GM23338 (cell line): ENCODE results near the gene CSF1R. TPM values are rescaled to one million over a fixed set of nuclear protein-coding genes. Genes with fewer than 3 reads are reported as not detected.

Experiments used
- ATAC-seq: fragments of 200-7000 bp; cut with Tn5 transposase; 3 replicates; pipeline ENCODE4 v1.9.1; 2020
- DNase-seq: peaks from one replicate; pipeline ENCODE4 v3.0.0-alpha.2; 2015; ENCODE audit warnings: low spot score
- H2AFZ ChIP-seq: fragments of 200-600 bp; sonication (generic); 2 replicates; pipeline ENCODE4 v1.8.0; 2016; ENCODE audit warnings: antibody characterized with exemption, mild to moderate bottlenecking, moderate library complexity
- H3F3A ChIP-seq: fragments of 200-600 bp; sonication (generic); replicated peaks from 2 replicates; pipeline ENCODE4 v1.8.0; 2017; ENCODE audit warnings: antibody characterized with exemption, mixed run types, low read depth
- H3K27ac ChIP-seq: fragments of 200-600 bp; sonication (generic); 2 replicates; pipeline ENCODE4 v1.6.1; 2016; ENCODE audit warnings: low read depth
- H3K27me3 ChIP-seq: fragments of 200-600 bp; sonication (generic); 2 replicates; pipeline ENCODE4 v1.8.0; 2016; ENCODE audit warnings: mild to moderate bottlenecking, mixed run types, moderate library complexity; ENCODE audit not compliant: insufficient read depth
- H3K36me3 ChIP-seq: fragments of 200-600 bp; sonication (generic); 2 replicates; pipeline ENCODE4 v1.8.0; 2016; ENCODE audit warnings: mild to moderate bottlenecking; ENCODE audit not compliant: insufficient read depth
- H3K4me1 ChIP-seq: fragments of 200-600 bp; sonication (generic); 2 replicates; pipeline ENCODE4 v1.8.0; 2016; ENCODE audit warnings: mild to moderate bottlenecking, moderate library complexity; ENCODE audit not compliant: insufficient read depth
- H3K4me2 ChIP-seq: fragments of 200-600 bp; sonication (generic); 2 replicates; pipeline ENCODE4 v1.7.1; 2017; ENCODE audit warnings: mixed run types
- H3K4me3 ChIP-seq: fragments of 200-600 bp; sonication (generic); 2 replicates; pipeline ENCODE4 v1.6.1; 2016; ENCODE audit warnings: mixed run types
- H3K79me2 ChIP-seq: fragments of 200-600 bp; sonication (generic); replicated peaks from 2 replicates; pipeline ENCODE4 v1.8.0; 2017; ENCODE audit warnings: mild to moderate bottlenecking; ENCODE audit not compliant: insufficient read depth
- H3K9me2 ChIP-seq: fragments of 200-600 bp; sonication (generic); 2 replicates; pipeline ENCODE4 v1.8.0; 2017; ENCODE audit not compliant: insufficient read depth
- H4K20me1 ChIP-seq: fragments of 200-600 bp; sonication (generic); replicated peaks from 2 replicates; pipeline ENCODE4 v1.8.0; 2017; ENCODE audit warnings: mild to moderate bottlenecking; ENCODE audit not compliant: insufficient read depth
- H3K27ac Mint-ChIP-seq: 2 replicates; pipeline ENCODE4 v1.8.0; 2020; ENCODE audit warnings: inconsistent platforms, mild to moderate bottlenecking, moderate library complexity, mixed read lengths
- H3K27me3 Mint-ChIP-seq: 3 replicates; pipeline ENCODE4 v1.8.0; 2022; ENCODE audit warnings: low read depth, mild to moderate bottlenecking, moderate library complexity, mixed read lengths, inconsistent platforms; ENCODE audit not compliant: insufficient read depth, poor library complexity
- H3K36me3 Mint-ChIP-seq: 3 replicates; pipeline ENCODE4 v1.8.0; 2021; ENCODE audit warnings: low read depth, mild to moderate bottlenecking, inconsistent platforms, moderate library complexity, mixed read lengths
- H3K4me1 Mint-ChIP-seq: 3 replicates; pipeline ENCODE4 v1.8.0; 2020; ENCODE audit warnings: mild to moderate bottlenecking, inconsistent platforms, mixed read lengths
- H3K4me3 Mint-ChIP-seq: 3 replicates; pipeline ENCODE4 v1.8.0; 2021; ENCODE audit warnings: moderate library complexity, mild to moderate bottlenecking, inconsistent platforms, mixed read lengths
- H3K9me3 Mint-ChIP-seq: 3 replicates; pipeline ENCODE4 v1.8.0; 2020; ENCODE audit warnings: moderate library complexity, mild to moderate bottlenecking, inconsistent platforms, mixed read lengths
- CREB1 ChIP-seq: fragments of 250-450 bp; sonication (Bioruptor Pico); IDR thresholded peaks from 2 replicates; pipeline ENCODE4 v1.5.0; 2020; ENCODE audit warnings: low read depth, mild to moderate bottlenecking, moderate library complexity
- JUNB ChIP-seq: IDR thresholded peaks from one replicate; pipeline ENCODE4 v1.6.1; 2016; ENCODE audit warnings: antibody characterized with exemption; ENCODE audit not compliant: unreplicated experiment
- POLR2AphosphoS5 ChIP-seq: IDR thresholded peaks from 2 replicates; pipeline ENCODE4 v1.6.1; 2016; ENCODE audit warnings: antibody characterized with exemption, low read depth
- STAT1 ChIP-seq: IDR thresholded peaks from one replicate; pipeline ENCODE4 v1.6.1; 2016; ENCODE audit warnings: antibody characterized with exemption; ENCODE audit not compliant: unreplicated experiment
- ZNF114 ChIP-seq: fragments of 250-450 bp; sonication (Bioruptor Pico); IDR thresholded peaks from 2 replicates; pipeline ENCODE4 v1.5.0; 2020; ENCODE audit warnings: mild to moderate bottlenecking, moderate library complexity
- ZNF331 ChIP-seq: fragments of 250-450 bp; sonication (Bioruptor Pico); IDR thresholded peaks from 2 replicates; pipeline ENCODE4 v1.5.0; 2020; ENCODE audit warnings: low read depth, mild to moderate bottlenecking, moderate library complexity
- polyA plus RNA-seq: library from polyadenylated mRNA; unstranded; fragments of >200 nt; fragmentation: Nextera tagmentation; extraction: Ambion mirVana; gene quantifications from 2 replicates; pipeline ENCODE4 v1.2.1, GENCODE V29; 2016
- total RNA-seq: library from RNA; depleted of rRNA; stranded (reverse); fragments of >200 nt; shearing (Covaris generic); gene quantifications from 2 replicates; pipeline ENCODE4 v1.2.3, GENCODE V29; 2014
- TF ChIP-seq, protein P1 (sequence below), 2 experiments: fragments of 200-600 bp in 1 of 2; sonication (generic) in 1 of 2; conservative IDR thresholded peaks; 2 replicates each; pipeline versions ENCODE4 v1.5.1 to v1.6.1; 2016 to 2017; ENCODE audit warnings: antibody characterized with exemption in 2 of 2, low read depth in 2 of 2, mild to moderate bottlenecking in 2 of 2, moderate library complexity in 1 of 2
- TF ChIP-seq, protein P2 (sequence below): IDR thresholded peaks from one replicate; pipeline ENCODE4 v1.6.1; 2018; ENCODE audit warnings: antibody characterized with exemption; ENCODE audit not compliant: unreplicated experiment
- TF ChIP-seq, protein P3 (sequence below): fragments of 250-450 bp; sonication (Bioruptor Pico); IDR thresholded peaks from 2 replicates; pipeline ENCODE4 v1.5.0; 2020; ENCODE audit warnings: mild to moderate bottlenecking, moderate library complexity

Gene CSF1R
- total and polyA plus RNA-seq, 2 experiments from 2014 or later, result 0.21 TPM; not detected in 1

GRCh38 chr5:150103678-150104549 lies 17.6 kb upstream of the CSF1R start:
- Mint-ChIP-seq H3K27me3 (peaks cover 8% of the 10 kb centered on the region), H3K4me3 (no peak overlapping the region), H3K4me1 (no peaks in the 10 kb centered on the region), H3K27ac (no peak overlapping the region), H3K36me3 (no peaks in the 10 kb centered on the region), H3K9me3 (no peaks in the 10 kb centered on the region)
- H4K20me1 ChIP-seq, result no peaks in the 10 kb centered on the region
- no peak overlapping the region for H2AFZ ChIP-seq
- DNase-seq (no peak), ATAC-seq (no peak)
- H3K27ac ChIP-seq, result no peak overlapping the region
- no peak overlapping the region for H3K4me2 ChIP-seq
- no peaks in the 10 kb centered on the region for H3K4me1 ChIP-seq
- H3K4me3 ChIP-seq, result no peak overlapping the region
- H3K27me3 ChIP-seq, result no peaks in the 10 kb centered on the region
- no peaks in the 10 kb centered on the region for H3K79me2 ChIP-seq
- TF ChIP-seq, protein P1, sequence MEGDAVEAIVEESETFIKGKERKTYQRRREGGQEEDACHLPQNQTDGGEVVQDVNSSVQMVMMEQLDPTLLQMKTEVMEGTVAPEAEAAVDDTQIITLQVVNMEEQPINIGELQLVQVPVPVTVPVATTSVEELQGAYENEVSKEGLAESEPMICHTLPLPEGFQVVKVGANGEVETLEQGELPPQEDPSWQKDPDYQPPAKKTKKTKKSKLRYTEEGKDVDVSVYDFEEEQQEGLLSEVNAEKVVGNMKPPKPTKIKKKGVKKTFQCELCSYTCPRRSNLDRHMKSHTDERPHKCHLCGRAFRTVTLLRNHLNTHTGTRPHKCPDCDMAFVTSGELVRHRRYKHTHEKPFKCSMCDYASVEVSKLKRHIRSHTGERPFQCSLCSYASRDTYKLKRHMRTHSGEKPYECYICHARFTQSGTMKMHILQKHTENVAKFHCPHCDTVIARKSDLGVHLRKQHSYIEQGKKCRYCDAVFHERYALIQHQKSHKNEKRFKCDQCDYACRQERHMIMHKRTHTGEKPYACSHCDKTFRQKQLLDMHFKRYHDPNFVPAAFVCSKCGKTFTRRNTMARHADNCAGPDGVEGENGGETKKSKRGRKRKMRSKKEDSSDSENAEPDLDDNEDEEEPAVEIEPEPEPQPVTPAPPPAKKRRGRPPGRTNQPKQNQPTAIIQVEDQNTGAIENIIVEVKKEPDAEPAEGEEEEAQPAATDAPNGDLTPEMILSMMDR (conservative IDR thresholded peaks at IDR 0.05; ENCODE audit: low read depth in 2 of 2), result no peak
- TF ChIP-seq POLR2AphosphoS5 (no peak), JUNB (no peak), ZNF331 (CRISPR knock-in tag) (no peak), ZNF114 (CRISPR knock-in tag) (no peak), STAT1 (no peak), CREB1 (CRISPR knock-in tag) (no peak)
- TF ChIP-seq, protein P2, sequence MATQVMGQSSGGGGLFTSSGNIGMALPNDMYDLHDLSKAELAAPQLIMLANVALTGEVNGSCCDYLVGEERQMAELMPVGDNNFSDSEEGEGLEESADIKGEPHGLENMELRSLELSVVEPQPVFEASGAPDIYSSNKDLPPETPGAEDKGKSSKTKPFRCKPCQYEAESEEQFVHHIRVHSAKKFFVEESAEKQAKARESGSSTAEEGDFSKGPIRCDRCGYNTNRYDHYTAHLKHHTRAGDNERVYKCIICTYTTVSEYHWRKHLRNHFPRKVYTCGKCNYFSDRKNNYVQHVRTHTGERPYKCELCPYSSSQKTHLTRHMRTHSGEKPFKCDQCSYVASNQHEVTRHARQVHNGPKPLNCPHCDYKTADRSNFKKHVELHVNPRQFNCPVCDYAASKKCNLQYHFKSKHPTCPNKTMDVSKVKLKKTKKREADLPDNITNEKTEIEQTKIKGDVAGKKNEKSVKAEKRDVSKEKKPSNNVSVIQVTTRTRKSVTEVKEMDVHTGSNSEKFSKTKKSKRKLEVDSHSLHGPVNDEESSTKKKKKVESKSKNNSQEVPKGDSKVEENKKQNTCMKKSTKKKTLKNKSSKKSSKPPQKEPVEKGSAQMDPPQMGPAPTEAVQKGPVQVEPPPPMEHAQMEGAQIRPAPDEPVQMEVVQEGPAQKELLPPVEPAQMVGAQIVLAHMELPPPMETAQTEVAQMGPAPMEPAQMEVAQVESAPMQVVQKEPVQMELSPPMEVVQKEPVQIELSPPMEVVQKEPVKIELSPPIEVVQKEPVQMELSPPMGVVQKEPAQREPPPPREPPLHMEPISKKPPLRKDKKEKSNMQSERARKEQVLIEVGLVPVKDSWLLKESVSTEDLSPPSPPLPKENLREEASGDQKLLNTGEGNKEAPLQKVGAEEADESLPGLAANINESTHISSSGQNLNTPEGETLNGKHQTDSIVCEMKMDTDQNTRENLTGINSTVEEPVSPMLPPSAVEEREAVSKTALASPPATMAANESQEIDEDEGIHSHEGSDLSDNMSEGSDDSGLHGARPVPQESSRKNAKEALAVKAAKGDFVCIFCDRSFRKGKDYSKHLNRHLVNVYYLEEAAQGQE, result no peak
- TF ChIP-seq, protein P3, sequence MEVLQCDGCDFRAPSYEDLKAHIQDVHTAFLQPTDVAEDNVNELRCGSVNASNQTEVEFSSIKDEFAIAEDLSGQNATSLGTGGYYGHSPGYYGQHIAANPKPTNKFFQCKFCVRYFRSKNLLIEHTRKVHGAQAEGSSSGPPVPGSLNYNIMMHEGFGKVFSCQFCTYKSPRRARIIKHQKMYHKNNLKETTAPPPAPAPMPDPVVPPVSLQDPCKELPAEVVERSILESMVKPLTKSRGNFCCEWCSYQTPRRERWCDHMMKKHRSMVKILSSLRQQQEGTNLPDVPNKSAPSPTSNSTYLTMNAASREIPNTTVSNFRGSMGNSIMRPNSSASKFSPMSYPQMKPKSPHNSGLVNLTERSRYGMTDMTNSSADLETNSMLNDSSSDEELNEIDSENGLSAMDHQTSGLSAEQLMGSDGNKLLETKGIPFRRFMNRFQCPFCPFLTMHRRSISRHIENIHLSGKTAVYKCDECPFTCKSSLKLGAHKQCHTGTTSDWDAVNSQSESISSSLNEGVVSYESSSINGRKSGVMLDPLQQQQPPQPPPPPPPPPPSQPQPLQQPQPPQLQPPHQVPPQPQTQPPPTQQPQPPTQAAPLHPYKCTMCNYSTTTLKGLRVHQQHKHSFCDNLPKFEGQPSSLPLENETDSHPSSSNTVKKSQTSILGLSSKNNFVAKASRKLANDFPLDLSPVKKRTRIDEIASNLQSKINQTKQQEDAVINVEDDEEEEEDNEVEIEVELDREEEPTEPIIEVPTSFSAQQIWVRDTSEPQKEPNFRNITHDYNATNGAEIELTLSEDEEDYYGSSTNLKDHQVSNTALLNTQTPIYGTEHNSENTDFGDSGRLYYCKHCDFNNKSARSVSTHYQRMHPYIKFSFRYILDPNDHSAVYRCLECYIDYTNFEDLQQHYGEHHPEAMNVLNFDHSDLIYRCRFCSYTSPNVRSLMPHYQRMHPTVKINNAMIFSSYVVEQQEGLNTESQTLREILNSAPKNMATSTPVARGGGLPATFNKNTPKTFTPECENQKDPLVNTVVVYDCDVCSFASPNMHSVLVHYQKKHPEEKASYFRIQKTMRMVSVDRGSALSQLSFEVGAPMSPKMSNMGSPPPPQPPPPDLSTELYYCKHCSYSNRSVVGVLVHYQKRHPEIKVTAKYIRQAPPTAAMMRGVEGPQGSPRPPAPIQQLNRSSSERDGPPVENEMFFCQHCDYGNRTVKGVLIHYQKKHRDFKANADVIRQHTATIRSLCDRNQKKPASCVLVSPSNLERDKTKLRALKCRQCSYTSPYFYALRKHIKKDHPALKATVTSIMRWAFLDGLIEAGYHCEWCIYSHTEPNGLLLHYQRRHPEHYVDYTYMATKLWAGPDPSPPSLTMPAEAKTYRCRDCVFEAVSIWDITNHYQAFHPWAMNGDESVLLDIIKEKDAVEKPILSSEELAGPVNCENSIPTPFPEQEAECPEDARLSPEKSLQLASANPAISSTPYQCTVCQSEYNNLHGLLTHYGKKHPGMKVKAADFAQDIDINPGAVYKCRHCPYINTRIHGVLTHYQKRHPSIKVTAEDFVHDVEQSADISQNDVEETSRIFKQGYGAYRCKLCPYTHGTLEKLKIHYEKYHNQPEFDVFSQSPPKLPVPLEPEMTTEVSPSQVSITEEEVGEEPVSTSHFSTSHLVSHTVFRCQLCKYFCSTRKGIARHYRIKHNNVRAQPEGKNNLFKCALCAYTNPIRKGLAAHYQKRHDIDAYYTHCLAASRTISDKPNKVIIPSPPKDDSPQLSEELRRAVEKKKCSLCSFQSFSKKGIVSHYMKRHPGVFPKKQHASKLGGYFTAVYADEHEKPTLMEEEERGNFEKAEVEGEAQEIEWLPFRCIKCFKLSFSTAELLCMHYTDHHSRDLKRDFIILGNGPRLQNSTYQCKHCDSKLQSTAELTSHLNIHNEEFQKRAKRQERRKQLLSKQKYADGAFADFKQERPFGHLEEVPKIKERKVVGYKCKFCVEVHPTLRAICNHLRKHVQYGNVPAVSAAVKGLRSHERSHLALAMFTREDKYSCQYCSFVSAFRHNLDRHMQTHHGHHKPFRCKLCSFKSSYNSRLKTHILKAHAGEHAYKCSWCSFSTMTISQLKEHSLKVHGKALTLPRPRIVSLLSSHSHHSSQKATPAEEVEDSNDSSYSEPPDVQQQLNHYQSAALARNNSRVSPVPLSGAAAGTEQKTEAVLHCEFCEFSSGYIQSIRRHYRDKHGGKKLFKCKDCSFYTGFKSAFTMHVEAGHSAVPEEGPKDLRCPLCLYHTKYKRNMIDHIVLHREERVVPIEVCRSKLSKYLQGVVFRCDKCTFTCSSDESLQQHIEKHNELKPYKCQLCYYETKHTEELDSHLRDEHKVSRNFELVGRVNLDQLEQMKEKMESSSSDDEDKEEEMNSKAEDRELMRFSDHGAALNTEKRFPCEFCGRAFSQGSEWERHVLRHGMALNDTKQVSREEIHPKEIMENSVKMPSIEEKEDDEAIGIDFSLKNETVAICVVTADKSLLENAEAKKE, result no peak
- no peaks in the 10 kb centered on the region for H3K36me3 ChIP-seq
- H3K9me2 ChIP-seq, result no peaks in the 10 kb centered on the region
- H3F3A ChIP-seq, result no peaks in the 10 kb centered on the region
